NCI-H1092 (cell line): ENCODE data around the gene TBC1D23.

Source experiments
- DNase-seq: peaks from one replicate; lab custom pipeline; 2025; lab: John Stamatoyannopoulos, UW

TBC1D23 gene

DNA sequence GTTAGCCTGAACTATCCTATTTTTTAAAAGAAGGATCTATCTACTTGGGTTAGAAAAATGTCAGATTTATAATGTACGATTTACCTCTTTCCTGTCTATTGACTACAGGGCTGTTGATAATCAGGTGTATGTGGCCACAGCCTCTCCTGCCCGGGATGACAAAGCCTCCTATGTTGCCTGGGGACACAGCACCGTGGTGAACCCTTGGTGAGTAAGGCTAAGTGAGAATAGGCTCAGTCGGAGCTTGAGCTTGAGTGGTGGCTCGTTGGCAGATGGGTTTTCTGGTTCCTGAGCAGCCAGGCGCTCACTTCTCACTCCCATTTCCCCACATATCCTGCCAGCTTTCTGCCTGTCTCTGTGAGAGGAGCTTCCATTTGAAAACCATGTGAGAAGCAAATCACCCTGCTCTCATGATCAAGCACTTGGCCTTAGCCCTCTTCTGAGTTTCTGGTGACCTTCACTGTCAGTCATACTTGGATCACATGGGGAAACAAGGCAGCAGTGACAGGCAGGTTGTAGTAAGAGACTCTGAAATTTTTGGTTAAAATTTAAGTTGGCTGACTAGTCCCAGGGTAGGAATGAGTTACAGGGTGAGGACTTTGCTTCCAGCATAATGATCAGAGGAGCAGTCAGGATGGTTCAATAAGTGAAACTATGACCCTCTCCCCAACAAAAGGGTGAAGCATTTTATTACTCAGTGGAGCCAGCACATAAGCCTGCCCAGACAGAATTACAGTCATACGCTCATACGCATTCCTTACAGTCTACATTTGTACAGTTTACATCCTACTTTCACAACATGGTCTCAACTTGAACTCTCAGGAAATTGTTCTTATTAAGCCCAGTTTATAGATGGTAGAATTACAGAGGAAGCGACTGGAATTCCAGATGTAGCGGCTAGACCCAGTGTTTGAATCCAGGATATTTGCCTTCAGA is 91.8 kb downstream of the TBC1D23 start:
- DNase-seq: no peak

DNA sequence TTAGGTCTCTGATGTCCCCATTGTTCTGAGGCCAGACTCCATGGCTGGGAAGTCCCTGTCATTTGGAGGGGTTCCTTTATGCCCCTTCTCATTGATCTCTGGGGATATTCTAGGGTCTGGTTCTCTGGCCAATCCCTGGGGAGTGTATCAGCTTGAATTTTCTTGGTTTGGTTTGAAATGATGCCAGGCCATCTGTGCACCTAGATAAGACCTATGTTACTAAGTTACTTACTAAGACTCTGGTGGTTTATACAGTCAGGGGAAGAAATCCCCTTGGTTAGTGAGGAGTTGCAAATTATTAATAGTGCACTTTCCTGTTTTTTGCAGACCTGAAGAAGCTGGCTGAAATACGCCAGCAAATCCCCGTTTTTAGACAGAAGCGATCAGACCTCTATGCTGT is 94.1 kb downstream of the TBC1D23 start:
- no peak for DNase-seq

GRCh38 chr3:100358413-100358812 is 97.6 kb downstream of the TBC1D23 start:
- no peak for DNase-seq

- DNase-seq: no peak
Observed at GRCh38 chr3:100359035-100359434, 98.2 kb downstream of the TBC1D23 start.

DNA sequence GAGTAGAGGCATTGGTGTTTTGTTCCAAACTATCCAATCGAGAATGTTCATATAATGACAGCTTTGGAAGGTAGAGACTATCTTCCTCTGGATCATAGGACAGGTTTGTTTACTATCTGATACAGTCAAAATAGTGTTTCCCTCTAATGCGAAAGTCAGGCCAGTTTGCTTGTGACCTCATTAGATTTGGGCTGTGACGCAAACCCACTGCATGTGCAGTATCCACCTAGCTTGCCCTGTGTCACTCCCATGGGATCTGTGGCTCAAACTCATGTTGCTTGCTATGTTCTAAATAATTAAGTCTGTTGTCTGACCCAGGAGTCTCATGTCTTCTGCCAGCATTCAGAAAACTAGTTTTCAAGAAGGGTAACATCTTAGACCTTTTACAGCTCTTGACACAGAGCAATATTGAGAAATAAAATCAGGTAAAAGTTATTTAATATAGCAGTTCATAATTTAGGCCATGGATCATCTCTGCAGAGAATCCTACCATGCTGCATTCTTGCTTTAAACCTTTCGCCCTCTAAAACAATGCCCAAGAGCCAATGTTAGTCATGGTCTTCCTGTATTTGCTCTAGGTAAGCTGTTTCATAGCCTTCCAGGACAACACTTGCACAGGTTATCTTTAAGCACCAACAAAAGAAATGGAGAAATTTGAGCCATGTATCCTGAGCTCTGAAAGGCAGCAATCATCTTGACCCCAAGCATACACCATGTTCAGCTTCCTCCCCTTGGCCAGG is 100.1 kb downstream of the TBC1D23 start:
- DNase-seq: no peak

- DNase-seq: no peak
Observed at GRCh38 chr3:100361897-100362296, 101.1 kb downstream of the TBC1D23 start.

DNA sequence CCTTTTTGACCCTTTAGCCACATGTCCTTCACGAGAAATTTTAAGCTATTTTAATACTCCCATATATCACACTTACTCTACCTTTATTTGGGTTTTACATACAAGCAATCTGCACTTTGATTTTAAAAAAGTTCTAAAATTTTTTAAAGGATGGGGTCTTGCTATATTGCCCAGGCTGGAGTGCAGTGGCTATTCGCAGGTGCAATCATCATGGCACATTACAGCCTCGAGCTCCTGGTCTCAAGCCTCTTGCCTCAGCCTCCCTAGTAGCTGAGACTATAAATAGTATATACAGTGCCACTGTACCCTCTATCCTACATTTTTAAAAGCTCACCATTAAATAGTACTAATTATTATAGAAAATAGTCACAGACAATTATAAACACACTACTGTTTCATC is 103.6 kb downstream of the TBC1D23 start:
- no peak for DNase-seq

DNA sequence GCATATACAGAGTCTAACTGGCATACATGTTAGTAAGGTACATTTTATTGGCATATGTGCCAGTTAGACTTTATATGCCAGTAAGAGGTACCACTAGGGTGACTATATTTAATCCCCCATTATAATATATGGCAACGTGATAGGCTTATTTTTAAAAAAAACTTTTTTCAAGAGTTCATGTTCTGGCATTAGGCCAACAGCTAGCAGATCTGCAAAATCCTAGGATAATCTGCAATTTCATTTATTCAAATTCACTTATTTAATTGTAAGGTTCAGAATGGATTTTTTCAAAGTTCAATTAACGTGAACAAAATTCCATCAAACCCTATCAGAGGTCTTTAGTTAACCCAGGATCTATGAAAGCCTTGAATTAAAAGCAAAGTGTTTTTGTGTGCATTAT is 105.6 kb downstream of the TBC1D23 start:
- DNase-seq: no peak

DNA sequence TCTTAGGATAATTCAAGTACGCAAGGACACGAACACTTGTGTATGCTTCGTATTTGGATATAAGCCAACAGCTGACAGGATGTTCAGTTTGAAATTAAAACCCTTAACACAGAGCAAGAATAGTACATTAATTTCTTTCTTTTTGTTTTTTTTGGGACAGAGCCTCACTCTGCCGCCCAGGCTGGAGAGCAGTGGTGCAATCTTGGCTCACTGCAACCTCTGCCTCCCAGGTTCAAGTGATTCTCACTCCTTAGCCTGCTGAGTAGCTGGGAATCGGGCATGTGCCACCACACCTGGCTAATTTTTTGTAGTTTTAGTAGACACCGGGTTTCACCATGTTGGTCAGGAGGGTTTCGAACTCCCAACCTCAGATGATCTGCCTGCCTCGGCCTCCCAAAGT is 107.6 kb downstream of the TBC1D23 start:
- DNase-seq: no peak

DNA sequence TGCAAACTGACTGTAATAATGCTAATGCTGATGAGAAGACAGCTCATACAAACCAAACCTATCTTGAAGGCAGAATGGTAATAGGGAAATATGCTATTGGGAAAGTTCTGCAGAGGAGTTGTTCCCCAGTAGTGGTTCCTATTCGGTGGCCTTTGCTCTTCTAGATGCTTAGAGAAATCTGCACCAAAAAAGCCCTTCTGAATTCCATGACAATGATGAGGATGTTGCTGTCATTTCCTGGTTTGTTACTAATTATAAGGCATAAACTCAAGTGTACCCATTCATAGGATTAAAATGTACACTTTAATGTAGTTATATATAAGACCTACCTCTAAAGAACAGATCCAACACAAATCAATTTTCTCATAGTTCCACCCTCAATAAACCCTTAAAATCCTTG is 110.0 kb downstream of the TBC1D23 start:
- no peak for DNase-seq

DNA sequence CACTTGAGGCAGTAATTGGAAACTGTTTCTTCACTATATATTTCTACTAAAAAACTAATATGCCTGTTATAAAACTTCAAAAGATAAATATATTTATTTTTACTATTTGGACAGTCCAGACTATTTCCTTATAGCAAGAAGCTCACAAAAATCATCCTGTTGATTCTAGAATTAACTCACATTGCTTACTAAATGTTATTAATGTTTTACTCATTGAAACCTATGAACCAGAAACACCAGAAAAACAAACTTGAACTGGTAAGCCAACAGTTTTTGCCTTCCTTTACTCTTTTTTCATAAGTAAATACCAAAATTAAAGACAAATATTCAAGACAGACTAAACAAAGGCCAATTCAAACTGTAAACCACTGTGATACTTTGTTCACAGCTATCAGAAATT is 113.7 kb downstream of the TBC1D23 start:
- DNase-seq: no peak
